HG03060 (cell line): ENCODE results near the gene SLC39A7.

ENCODE experiments used
- ATAC-seq: cut with Tn5 transposase; IDR thresholded peaks from one replicate; pipeline ENCODE4 v1.9.1; 2021; ENCODE audit warnings: low read depth, moderate number of reproducible peaks; ENCODE audit not compliant: unreplicated experiment

The SLC39A7 gene

DNA sequence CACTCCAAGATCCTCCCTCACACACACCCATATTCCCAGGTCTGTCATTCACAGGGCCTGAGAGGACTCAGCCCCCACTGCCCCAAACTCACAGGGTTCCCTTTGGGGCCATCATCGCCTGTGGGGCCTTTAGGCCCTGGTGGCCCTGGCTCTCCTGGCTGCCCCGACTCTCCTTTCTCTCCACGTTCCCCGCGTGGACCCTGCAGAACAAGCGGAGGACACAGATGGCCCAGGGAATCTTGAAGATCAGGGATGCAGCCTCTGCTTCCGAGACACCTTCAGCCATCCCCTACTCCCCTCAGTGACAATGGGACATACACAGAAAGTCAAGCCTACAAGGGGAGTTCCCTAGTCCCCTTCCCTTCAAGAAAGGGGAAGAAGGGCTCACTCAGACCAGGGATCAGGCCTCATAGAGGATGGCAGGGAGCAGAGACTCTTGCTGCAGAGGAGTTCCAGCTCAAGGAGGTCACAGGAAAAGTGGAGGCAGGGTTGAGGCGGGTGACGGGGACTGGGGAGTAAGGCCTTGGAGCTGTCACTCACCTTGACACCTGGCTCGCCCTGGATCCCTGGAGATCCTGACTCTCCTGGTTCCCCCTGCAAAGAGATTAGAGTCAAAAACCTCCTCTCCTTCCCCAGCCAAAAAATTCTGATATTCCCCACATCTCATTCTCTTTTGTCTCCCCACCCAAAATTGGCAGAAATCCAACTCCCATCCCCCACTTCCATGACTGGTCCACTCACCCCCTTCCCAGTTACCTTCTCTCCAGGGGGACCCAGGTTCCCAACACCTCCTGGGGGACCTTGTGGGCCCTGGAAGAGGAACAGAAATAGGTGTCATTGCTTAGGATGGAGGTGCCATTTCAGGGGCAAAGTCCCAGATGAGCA is 31.1 kb upstream of the SLC39A7 start:
- no peak for ATAC-seq

DNA sequence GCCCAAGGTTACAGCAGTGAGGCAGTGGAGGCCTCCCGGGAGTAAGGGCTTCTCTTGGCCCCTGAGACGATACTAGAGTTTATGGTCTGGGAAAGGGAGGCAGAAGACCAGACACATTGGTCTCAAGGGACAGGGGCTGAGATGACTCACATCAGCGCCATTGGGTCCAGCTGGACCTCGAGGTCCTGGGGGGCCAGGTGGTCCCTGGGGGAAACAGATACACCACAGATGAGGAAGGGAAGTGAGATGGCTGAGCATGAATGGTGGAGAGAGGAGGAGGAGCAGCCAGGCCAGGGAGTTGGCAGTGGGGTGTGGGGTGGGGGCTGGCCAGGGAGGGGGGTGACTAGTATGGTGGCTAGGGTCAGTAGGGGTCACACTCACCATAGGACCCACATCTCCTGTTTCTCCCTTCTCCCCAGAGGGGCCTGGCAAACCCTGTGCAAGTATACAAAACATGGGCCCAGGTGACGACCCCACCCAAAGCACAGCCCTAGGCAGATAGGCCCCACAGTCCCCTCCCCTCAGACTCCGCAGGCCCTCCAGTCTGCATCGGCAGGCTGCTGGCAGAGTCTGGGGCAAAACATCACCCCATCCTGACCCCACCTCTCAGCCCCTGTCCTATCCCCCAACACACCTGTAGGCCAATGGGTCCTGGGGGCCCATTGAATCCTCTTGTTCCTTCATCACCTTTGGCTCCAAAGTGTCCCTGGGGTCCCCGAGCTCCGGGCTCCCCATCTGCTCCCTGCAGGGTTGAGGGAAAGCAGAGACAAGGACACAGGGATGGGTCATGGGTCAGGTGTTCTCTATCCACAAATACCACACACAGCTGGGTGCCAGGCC is 30.3 kb upstream of the SLC39A7 start:
- ATAC-seq = no peak

GRCh38 chr6:33171016-33171879 is 29.4 kb upstream of the SLC39A7 start:
- no peak for ATAC-seq

DNA sequence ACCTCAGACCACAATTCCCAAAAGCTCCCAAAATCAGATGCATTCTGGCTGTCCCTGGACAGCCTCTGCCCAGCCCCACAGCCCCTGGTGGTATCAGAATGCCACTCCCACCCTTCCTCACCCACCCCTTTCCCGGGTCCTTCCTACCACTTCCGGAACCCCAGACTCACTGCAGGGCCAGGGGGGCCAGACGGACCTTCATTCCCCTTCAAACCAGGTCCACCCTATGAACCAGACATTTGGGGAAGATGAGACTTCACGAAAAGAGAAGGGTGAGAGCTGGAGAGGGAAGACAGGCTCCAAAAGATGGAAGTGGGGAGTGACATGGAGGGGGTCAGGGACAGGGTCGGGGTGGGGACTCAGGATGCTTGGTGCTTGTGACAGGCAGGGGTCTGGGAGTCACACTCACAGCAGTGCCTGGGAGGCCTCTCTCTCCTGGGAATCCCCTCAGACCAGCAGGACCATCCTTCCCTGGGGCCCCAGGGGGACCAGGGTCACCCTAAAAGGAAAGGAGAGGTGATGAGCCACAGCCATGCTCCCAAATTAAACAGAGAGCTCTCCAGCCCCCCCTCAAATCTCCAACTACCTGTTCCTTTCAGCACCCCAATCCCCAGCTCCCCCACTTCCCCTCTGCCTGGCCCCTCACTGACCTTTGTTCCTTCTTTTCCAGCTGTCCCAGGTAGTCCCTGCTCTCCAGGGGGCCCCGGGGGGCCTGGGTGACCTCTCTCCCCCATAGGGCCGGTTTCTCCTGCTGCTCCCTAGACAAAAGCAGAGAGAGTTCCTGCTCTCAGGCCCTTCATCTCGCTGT is 28.6 kb upstream of the SLC39A7 start:
- ATAC-seq = no peak

GRCh38 chr6:33172688-33173534 is 27.8 kb upstream of the SLC39A7 start:
- ATAC-seq = no peak

DNA sequence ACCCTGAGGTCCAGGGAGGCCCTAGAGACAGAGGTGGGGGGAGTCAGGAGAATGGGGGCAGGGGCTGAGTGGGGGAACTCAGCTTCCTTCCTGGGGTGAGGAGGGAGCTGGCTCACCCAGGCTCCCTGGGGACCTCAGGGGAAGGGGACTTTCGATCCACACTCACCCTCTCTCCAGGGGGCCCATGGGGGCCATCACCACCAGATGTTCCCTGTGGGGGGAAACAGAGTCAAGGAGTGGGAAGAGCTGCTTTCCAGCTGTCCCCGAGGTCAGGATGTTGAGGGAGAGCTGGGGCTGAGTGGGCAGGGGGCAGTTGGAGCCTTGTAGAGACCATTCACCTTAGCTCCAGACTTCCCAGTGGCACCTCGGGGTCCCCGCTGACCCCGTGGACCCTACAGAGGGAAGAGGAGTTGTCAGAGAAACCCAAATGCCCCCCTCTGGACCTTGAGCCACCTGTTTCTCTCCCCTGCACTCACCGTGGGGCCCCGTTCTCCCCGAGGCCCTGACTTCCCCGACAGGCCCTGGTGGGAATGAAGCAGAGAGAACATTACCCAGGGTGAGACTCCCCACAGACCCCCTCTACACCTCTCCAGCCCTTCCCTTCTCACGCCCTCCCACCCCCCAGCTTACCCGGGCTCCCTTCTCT is 27.0 kb upstream of the SLC39A7 start:
- no peak for ATAC-seq

DNA sequence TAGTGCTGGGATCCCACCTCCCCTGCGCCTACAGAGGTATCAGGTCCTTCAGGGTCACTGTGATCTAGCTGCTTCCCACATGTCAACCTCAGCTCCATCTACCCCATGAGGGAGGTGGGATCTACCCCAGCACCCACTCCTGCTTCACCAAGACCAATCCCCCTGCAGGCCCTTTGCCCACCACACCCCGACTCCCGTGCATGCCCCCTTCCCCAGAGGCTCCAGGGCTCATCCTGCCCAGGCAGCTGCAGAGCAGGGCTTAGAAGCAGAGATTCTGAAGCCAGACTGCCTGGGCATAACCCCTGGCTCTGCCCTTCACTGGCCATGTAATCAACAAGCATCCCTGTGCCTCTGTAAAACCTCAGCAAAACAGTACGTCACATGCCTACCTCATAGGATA is 25.9 kb upstream of the SLC39A7 start:
- no peak for ATAC-seq

GRCh38 chr6:33175436-33176069 is 25.1 kb upstream of the SLC39A7 start:
- ATAC-seq = no peak

- no peak for ATAC-seq
These were observed 23.8 kb upstream of the SLC39A7 start for GRCh38 chr6:33176906-33177305.

DNA sequence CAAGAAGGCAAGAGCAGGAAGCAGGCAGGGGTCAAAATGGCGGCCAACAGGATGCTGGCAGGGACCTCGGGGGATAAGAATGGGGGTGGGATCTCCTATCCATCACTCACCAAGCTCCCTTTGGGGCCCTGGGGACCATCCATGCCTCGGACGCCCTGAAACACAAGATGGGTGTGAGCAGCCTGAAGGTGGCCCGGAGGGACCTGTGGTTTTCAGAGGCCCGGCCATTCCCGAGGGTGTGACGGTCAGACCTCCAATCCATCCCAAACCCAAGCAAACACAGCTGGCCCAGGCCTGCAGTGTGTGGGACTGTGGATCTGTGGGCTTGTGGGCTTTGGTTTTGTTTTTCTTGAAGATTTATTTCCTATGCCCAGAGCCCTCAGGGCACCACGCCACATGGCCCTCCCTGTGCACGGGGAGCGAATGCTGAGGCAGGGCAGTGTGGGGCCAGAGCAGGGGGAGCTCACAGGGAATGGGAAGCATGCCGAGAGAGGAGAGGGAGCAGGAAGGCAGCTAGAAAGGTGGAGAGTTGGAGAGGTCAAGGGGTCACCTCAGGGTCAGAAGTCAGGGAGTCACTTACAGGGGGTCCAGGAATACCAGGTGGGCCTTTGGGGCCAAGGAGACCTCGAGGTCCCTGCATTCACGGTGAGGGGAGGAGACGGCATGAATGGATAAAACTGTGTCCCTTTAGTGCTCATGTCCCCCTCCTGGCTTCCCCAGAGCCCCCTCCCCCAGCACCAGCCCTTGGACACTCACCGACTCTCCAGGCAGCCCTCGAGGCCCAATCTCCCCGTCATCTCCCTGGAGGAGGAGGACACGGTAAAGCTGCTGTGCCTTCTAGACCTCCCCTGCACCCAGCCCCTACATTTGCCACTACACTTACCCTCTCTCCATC is 22.9 kb upstream of the SLC39A7 start:
- no peak for ATAC-seq

GRCh38 chr6:33178755-33179475 is 21.8 kb upstream of the SLC39A7 start:
- ATAC-seq = no peak

DNA sequence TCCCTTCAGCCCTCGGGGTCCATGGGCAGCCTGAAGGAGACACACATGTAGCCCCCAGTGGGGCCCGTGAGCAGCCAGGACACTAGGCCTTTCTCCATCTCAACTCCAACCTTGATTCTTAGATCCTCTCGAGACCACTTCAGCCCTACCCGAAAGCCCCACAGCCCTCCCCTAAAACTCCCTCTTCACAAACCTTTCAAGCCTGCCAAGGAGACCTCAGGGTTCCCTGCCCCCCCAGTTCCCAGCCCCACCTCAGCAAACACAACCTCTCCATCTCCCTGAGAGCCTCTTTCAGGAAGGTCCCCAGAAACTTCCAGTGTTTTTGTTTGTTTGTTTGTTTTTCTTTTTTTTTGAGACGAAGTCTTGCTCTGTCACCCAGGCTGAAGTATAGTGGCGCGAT is 19.5 kb upstream of the SLC39A7 start:
- no peak for ATAC-seq

DNA sequence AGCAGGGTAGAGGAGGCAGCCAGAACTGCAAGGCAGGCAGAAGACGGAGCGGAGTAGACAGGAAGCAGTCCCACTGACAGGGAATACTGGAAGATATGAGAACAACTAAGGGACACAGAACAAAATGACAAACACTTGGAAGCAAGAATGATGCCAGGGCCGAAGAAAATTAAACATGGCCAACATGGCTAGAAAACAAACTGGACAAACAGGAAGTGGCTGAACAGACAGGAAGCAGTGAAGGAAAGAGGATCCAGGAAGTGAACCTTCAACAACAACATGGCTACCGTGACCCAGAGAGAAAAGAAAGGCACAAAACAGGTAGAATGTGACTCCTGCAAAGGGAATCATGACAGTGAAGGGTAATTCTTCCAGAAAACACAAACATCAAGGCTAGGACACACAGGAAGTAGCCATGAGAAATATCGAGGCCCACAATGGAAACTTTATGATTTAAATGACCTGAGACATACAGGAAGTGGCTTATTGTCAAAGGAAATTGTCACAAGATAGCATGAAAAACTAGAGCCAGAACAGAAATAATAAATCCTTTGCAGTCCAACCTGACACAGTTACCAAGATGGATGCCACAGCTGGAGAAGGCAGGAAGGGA is 17.5 kb upstream of the SLC39A7 start:
- ATAC-seq = no peak

DNA sequence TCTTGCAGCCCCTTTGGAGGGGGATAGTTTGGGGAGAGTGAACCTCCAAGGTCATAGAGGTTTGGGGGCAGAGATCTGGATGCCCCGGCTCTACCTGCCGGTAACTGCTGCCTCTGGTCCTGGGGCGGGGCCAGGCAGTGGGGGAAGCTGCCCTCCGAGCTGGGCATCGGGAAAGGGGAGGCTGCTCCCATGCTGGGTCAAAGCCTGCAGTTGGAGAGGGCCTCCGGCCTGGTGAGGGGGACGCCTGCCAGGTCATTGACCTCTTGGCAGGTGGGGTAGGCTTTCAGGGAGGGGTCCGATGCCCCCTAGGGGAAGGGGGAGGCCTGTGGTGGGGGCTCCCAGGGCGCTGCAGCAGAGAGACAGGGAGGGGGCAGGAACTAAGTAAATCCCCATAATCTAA is 15.5 kb upstream of the SLC39A7 start:
- no peak for ATAC-seq

DNA sequence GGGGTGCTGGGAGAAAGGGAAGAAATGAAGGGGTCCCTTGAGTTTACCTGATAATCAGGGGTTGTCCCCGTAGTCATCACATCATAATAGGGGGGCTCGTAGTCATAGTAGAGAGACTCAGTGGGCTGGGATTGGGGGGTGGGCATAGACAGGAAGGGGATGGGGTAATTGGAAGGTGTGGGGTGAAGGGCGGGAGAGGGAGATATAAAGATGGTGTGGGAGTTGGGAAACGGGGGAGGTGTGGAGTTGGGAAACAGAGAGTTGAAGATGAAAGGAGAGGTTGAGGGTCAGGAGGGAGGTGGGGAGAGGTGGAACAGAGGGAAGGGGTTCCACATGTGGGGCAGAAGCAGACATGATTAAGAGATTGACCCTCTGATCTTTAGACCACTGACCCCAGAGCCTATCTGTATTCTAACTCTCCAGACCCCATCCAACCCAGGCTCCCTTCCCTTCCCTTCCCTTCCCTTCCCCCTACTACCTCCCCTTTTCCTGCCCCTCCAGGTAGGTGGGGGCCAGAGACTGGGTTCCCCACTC is 14.9 kb upstream of the SLC39A7 start:
- ATAC-seq = no peak

GRCh38 chr6:33187809-33188208 is 12.9 kb upstream of the SLC39A7 start:
- no peak for ATAC-seq
